Sigmoid colon (tissue), 4 donors: Measurements from ENCODE around the gene HIF1AN.

Experiments used
- POLR2A ChIP-seq, 2 donors: fragments of 450-650 bp; IDR thresholded peaks; one replicate each; pipeline ENCODE4 v1.6.1; 2016; ENCODE audit warnings: antibody characterized with exemption in 2 of 2, mild to moderate bottlenecking in 2 of 2, moderate library complexity in 2 of 2
- POLR2AphosphoS5 ChIP-seq, 4 donors: sonication (generic); formaldehyde crosslinking; IDR thresholded peaks; one replicate each; pipeline ENCODE4 v1.6.1; 2017; ENCODE audit warnings: antibody characterized with exemption in 4 of 4
- TF ChIP-seq, protein P1 (sequence below), 4 experiments: fragments of 450-650 bp in 3 of 4; fragments of 200-600 bp in 1 of 4; IDR thresholded peaks; one replicate each; pipeline ENCODE4 v1.5.1; 2016 to 2019; ENCODE audit warnings: antibody characterized with exemption in 4 of 4, mild to moderate bottlenecking in 3 of 4, moderate library complexity in 2 of 4

DNA sequence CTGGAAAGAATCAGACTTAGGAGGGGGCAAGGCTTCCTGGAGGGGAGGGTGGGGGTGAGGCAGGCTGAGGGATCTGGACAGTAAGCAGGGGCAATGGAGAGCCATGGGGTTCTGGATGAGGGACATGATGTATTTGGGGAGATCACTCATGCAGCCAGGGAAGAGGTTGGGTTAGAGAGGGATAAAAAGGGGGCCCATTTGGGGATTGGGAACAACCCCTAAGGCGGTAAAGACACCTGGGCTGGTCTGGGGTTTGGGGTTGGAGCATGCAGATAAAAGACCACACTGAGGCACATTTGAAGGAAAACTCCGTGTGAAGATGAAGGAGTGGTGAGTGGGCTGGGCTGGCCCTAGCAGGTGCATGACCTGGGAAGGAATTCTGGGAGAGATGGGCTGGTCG is 30.8 kb downstream of the HIF1AN start:
- TF ChIP-seq, protein P1, sequence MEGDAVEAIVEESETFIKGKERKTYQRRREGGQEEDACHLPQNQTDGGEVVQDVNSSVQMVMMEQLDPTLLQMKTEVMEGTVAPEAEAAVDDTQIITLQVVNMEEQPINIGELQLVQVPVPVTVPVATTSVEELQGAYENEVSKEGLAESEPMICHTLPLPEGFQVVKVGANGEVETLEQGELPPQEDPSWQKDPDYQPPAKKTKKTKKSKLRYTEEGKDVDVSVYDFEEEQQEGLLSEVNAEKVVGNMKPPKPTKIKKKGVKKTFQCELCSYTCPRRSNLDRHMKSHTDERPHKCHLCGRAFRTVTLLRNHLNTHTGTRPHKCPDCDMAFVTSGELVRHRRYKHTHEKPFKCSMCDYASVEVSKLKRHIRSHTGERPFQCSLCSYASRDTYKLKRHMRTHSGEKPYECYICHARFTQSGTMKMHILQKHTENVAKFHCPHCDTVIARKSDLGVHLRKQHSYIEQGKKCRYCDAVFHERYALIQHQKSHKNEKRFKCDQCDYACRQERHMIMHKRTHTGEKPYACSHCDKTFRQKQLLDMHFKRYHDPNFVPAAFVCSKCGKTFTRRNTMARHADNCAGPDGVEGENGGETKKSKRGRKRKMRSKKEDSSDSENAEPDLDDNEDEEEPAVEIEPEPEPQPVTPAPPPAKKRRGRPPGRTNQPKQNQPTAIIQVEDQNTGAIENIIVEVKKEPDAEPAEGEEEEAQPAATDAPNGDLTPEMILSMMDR (IDR thresholded peaks at IDR 0.05): no peak
- TF ChIP-seq POLR2A (IDR thresholded peaks at IDR 0.05): no peak
- TF ChIP-seq POLR2AphosphoS5 (IDR thresholded peaks at IDR 0.05): no peak
